HG03066 (cell line): Measurements from ENCODE around the gene AK6.
"Not testable (repeated sequence)": the region's sequence is repeated elsewhere in the genome, so short reads cannot be mapped to it uniquely, and the experiment has no call there.

ENCODE experiments used
- ATAC-seq: cut with Tn5 transposase; IDR thresholded peaks from one replicate; pipeline ENCODE4 v1.9.1; 2021; ENCODE audit warnings: low read depth; ENCODE audit not compliant: unreplicated experiment

Gene AK6

GRCh38 chr5:69341520-69342161 lies 27.7 kb downstream of the AK6 start:
- no peak for ATAC-seq

- ATAC-seq, result no peak
Observed at GRCh38 chr5:69335341-69335935, 33.9 kb downstream of the AK6 start.

- peak; percentile 54 for ATAC-seq
Observed at GRCh38 chr5:69334793-69335268, 34.5 kb downstream of the AK6 start.

- ATAC-seq, result not testable (repeated sequence)
Observed at GRCh38 chr5:69333668-69334315, 35.5 kb downstream of the AK6 start.

GRCh38 chr5:69331528-69332445 lies 37.5 kb downstream of the AK6 start:
- no peak for ATAC-seq

- no peak for ATAC-seq
Observed at GRCh38 chr5:69329905-69330489, 39.3 kb downstream of the AK6 start.

- ATAC-seq, result no peak
Observed at GRCh38 chr5:69326365-69326764, 43.0 kb downstream of the AK6 start.

- ATAC-seq, result no peak
Observed at GRCh38 chr5:69317391-69317790, 51.9 kb downstream of the AK6 start.

- ATAC-seq, result no peak
Observed at GRCh38 chr5:69315972-69316371, 53.3 kb downstream of the AK6 start.

GRCh38 chr5:69313428-69313827 lies 55.9 kb downstream of the AK6 start:
- no peak for ATAC-seq

- no peak for ATAC-seq
Observed at GRCh38 chr5:69312459-69313160, 56.7 kb downstream of the AK6 start.

- no peak for ATAC-seq
Observed at GRCh38 chr5:69309380-69309779, 59.9 kb downstream of the AK6 start.

GRCh38 chr5:69308046-69308553 lies 61.2 kb downstream of the AK6 start:
- no peak for ATAC-seq

GRCh38 chr5:69305512-69305911 lies 63.8 kb downstream of the AK6 start:
- no peak for ATAC-seq
